Colonic mucosa (tissue), 4 donors: ENCODE results near the gene MYO1A. TPM values are rescaled to one million over a fixed set of nuclear protein-coding genes. Genes with fewer than 3 reads are reported as not detected.

Source experiments
- DNase-seq: peaks from one replicate; pipeline ENCODE4 v3.0.0-alpha.2; 2020
- H3K27ac ChIP-seq: fragments of 200-600 bp; one replicate; pipeline ENCODE4 v1.8.0; 2021
- H3K27me3 ChIP-seq: fragments of 200-600 bp; one replicate; pipeline ENCODE4 v1.8.0; 2021
- H3K36me3 ChIP-seq: fragments of 200-600 bp; one replicate; pipeline ENCODE4 v1.8.0; 2021
- H3K4me1 ChIP-seq: fragments of 200-600 bp; one replicate; pipeline ENCODE4 v1.8.0; 2021; ENCODE audit warnings: mild to moderate bottlenecking
- H3K4me3 ChIP-seq: fragments of 200-600 bp; one replicate; pipeline ENCODE4 v1.8.0; 2021
- H3K9ac ChIP-seq, 2 donors: one replicate each; pipeline ENCODE4 v1.7.0; 2013; ENCODE audit warnings: control low read depth in 2 of 2, low read depth in 2 of 2, low read length in 2 of 2
- H3K9me3 ChIP-seq: fragments of 200-600 bp; one replicate; pipeline ENCODE4 v1.8.0; 2021
- CTCF ChIP-seq: fragments of 200-600 bp; IDR thresholded peaks from one replicate; pipeline ENCODE4 v1.8.0; 2022; ENCODE audit warnings: antibody characterized with exemption, mild to moderate bottlenecking
- intact Hi-C: fragments of 100-400 bp; cut with DNase I; formaldehyde crosslinking; loops from one replicate; pipeline ENCODE4 v1.14.1; 2022
- total RNA-seq, 2 donors: library from RNA; stranded (reverse); fragmentation: NEBNext Ultra II Directional in 1 of 2; extraction: Animal tissue kit (Norgen Biotek cat#: 25700) in 1 of 2; gene quantifications; one replicate each; pipeline ENCODE4 v1.2.1, GENCODE V29; 2021
- donor health status: healthy.
- donor health status: DM: no; HTN: no; CAD: no.
- donor health status: DM: no; HTN: no; CAD: no.

MYO1A gene
- total RNA-seq, 2 donors from 2014 or later = 261 to 273 TPM

DNA sequence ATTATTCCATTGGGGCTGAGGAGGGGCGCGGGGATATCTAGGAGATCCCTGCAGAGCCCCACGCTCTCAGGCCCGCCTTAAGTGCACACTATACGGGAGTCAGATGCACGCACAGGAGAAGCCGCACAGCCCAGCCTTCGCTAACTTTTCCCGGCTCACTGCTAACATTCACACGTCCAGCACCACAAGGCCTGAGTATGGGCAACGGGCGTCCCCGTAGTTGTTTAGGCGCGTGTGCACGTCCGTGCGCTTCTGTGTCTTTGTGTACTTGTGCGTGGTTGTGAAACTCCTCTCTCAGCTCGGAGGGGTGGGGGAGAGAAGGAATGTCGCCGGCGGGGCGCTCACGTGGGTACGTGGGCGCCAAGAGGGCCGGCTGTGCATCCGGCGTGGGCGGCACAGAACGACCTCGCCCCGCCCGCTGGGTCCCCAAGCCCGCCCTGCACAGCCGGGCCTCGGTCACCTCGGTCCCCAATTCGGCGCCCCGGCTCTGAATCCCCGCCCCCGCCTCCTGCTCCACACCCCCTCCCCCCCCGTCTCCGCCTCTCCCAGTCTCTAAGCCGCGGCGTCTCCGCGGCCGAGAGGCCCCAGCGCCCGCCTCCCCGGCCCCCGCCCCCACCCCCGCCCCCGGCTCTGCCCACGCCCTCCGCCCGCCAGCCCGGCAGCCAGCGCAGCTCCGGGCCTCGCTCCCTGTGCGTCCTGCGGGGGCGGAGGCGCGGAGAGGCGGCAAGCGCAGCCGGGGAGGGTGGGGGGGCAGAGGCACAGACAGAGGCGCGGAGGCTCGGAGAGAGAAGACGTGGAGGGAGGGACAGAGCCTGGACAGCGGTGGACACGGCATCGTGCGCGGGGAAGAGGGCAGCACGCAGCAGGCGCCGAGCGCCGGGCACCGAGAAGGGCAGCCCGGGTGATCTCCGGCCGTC is 38.7 kb upstream of the MYO1A start, which contains the start of gene NAB2:
TSS of gene NAB2 (plus strand) at position 761 of the 917 bp plus-strand sequence. CDS start 158 bp downstream, outside the sequence.
- Histone ChIP-seq H3K27me3 (no peaks in the 10 kb centered on the region), H3K4me1 (peaks cover 4% of the 10 kb centered on the region), H3K9ac (peak within 1 kb of the TSS; percentile 86 to 89), H3K36me3 (no peaks in the 10 kb centered on the region), H3K27ac (peak within 1 kb of the TSS; percentile 96), H3K9me3 (no peaks in the 10 kb centered on the region), H3K4me3 (peak within 1 kb of the TSS; percentile 78)
- TF ChIP-seq CTCF = no peak
- intact Hi-C loops = no loop called here
- peak; percentile 93 for DNase-seq

GRCh38 chr12:57087691-57088353 is 37.9 kb upstream of the MYO1A start:
- TF ChIP-seq CTCF = no peak
- Histone ChIP-seq H3K9me3 (no peaks in the 10 kb centered on the region), H3K27ac (peak overlapping the region; percentile 96), H3K27me3 (no peaks in the 10 kb centered on the region), H3K4me3 (peak overlapping the region; percentile 78), H3K9ac (peak overlapping the region; percentile 86 to 89), H3K4me1 (peaks cover 4% of the 10 kb centered on the region), H3K36me3 (no peaks in the 10 kb centered on the region)
- peak; percentile 83 for DNase-seq
- intact Hi-C loops = no loop called here

DNA sequence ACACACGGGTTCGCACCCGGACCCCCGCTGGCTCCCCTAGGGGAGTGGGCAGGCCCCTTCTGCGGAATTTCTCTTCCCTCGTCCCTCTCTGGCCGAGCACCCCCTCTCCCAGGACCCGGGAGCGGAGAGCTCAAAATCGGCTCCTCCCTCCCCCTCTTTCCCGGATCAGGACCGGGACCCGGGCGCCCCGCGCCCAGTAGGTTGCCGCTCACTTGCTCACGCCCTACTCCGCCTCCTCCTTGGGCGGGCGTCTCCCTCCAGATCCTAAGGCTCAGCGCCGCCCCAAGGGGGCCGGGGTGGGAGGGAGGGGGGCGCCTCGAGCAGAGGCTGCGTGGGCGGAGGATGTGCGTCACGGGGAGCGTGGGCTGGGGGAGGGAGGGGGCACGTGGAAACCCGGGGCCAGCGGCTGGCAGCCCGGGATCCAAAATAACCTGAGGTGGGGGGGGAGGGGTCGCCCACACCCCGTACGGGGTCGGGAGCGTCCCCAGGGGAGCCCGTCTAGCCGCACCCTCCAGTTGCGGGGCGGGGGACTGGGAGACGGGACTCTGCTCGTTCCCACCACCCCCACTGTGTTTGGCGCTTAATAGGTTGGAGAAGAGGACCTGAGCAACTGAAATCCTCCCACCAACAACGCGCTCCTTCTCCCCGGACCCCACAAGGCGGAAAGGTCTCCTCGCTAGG is 37.2 kb upstream of the MYO1A start:
- peak overlapping the region; percentile 96 for H3K27ac ChIP-seq
- no peaks in the 10 kb centered on the region for H3K9me3 ChIP-seq
- H3K27me3 ChIP-seq = no peaks in the 10 kb centered on the region
- peak; percentile 86 for DNase-seq
- H3K4me1 ChIP-seq = peaks cover 4% of the 10 kb centered on the region
- peak overlapping the region; percentile 86 to 89 for H3K9ac ChIP-seq
- no peak for TF ChIP-seq CTCF
- H3K4me3 ChIP-seq = peak overlapping the region; percentile 78
- intact Hi-C loops = no loop called here
- no peaks in the 10 kb centered on the region for H3K36me3 ChIP-seq

GRCh38 chr12:57086493-57087009 is 36.6 kb upstream of the MYO1A start:
- peak overlapping the region; percentile 78 for H3K4me3 ChIP-seq
- intact Hi-C loops = no loop called here
- H3K27ac ChIP-seq = peak overlapping the region; percentile 96
- no peaks in the 10 kb centered on the region for H3K9me3 ChIP-seq
- DNase-seq = no peak
- no peak for TF ChIP-seq CTCF
- H3K27me3 ChIP-seq = no peaks in the 10 kb centered on the region
- peak overlapping the region; percentile 86 to 88 for H3K9ac ChIP-seq
- H3K4me1 ChIP-seq = peaks cover 4% of the 10 kb centered on the region
- no peaks in the 10 kb centered on the region for H3K36me3 ChIP-seq

GRCh38 chr12:57085999-57086492 is 36.1 kb upstream of the MYO1A start:
- Histone ChIP-seq H3K27ac (peak overlapping the region; percentile 96), H3K36me3 (no peaks in the 10 kb centered on the region), H3K9ac (peak overlapping the region in 1 of 2 donors; percentile 86), H3K9me3 (no peaks in the 10 kb centered on the region), H3K4me3 (no peak overlapping the region), H3K4me1 (peaks cover 4% of the 10 kb centered on the region), H3K27me3 (no peaks in the 10 kb centered on the region)
- no peak for TF ChIP-seq CTCF
- intact Hi-C loops = no loop called here
- peak; percentile 52 for DNase-seq
